GM21447 (cell line): ENCODE data around the gene LIN28B.

Experiments used
- ATAC-seq: cut with Tn5 transposase; IDR thresholded peaks from one replicate; pipeline ENCODE4 v1.9.1; 2021; ENCODE audit not compliant: unreplicated experiment

LIN28B gene

GRCh38 chr6:105108631-105109262 is 151.8 kb downstream of the LIN28B start:
- no peak for ATAC-seq

- no peak for ATAC-seq
Observed at GRCh38 chr6:105109955-105110895, 153.3 kb downstream of the LIN28B start.

- ATAC-seq, result no peak
Observed at GRCh38 chr6:105111105-105111504, 154.2 kb downstream of the LIN28B start.

- no peak for ATAC-seq
Observed at GRCh38 chr6:105111871-105112270, 155.0 kb downstream of the LIN28B start.

- ATAC-seq, result no peak
Observed at GRCh38 chr6:105112577-105112976, 155.7 kb downstream of the LIN28B start.

- ATAC-seq, result no peak
Observed at GRCh38 chr6:105113422-105113821, 156.5 kb downstream of the LIN28B start.

- no peak for ATAC-seq
Observed at GRCh38 chr6:105116150-105116549, 159.2 kb downstream of the LIN28B start.

GRCh38 chr6:105120570-105120969 is 163.7 kb downstream of the LIN28B start:
- no peak for ATAC-seq

- ATAC-seq, result no peak
Observed at GRCh38 chr6:105121981-105122380, 165.1 kb downstream of the LIN28B start.

- no peak for ATAC-seq
Observed at GRCh38 chr6:105122717-105123116, 165.8 kb downstream of the LIN28B start.
